GM18507 (cell line): ENCODE measurements around the gene LSM12.

Experiments
- DNase-seq: peaks from one replicate; pipeline ENCODE4 v3.0.0; 2011; ENCODE audit warnings: low read depth; ENCODE audit not compliant: insufficient read length; ENCODE audit errors: extremely low spot score
- FAIRE-seq: peaks from 2 replicates; lab custom pipeline; 2011; peaks lifted over from hg19 to GRCh38; lab: Jason Lieb, UNC

LSM12 gene

GRCh38 chr17:44097110-44097958 lies 30.9 kb upstream of the LSM12 start:
- no peak for DNase-seq
- no peak for FAIRE-seq

- no peak for DNase-seq
- FAIRE-seq, result no peak
Measured at GRCh38 chr17:44095647-44096496, 29.4 kb upstream of the LSM12 start.

DNA sequence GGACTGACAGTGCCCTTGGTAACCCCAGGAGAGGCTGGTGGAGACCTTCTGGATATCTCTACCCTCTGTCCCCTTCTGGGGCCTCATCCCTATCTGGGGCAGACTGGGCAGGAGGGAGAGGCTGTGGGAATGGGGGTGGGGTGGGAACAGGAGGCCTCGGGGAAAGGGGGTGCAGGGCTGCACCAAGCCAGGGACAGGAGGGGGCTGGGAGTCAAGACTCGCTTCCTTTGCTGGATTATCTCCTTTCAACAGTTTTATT lies 28.8 kb upstream of the LSM12 start:
- no peak for DNase-seq
- no peak for FAIRE-seq

- DNase-seq (no peak), FAIRE-seq (no peak)
Measured at GRCh38 chr17:44094701-44095387, 28.4 kb upstream of the LSM12 start.

DNA sequence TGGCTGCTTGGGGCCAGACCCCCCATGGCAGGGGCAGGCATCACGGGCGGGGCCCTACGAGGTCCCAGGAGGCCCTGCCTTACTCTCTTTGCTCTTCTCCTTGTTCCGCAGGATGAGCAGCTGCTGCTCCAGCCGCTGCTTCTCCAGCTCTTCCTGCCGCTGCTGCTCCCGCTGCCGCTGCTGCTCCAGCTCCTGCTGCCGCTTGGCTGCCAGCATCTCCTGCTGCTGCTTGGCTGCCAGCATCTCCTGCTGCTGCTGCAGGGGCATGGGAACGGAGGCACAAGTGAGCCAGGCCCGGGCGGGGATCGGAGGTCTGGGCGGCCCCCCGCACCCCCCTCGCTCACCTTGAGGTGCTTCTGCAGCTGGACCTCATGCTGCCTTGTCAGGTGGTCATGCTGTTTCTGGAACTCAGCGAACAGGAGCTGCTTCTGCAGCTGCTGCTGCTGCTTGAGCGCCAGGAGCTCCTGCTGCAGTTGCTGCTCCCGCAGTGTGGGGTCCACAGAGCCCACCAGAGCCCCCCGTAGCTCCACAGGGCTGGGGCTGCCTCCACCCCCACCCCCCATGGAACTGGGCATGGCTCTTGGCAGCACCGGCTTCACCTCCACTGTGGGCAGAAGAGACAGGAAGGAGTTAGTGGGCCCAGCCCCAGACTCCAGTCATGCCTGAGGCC lies 26.9 kb upstream of the LSM12 start:
- DNase-seq, result no peak
- no peak for FAIRE-seq

DNA sequence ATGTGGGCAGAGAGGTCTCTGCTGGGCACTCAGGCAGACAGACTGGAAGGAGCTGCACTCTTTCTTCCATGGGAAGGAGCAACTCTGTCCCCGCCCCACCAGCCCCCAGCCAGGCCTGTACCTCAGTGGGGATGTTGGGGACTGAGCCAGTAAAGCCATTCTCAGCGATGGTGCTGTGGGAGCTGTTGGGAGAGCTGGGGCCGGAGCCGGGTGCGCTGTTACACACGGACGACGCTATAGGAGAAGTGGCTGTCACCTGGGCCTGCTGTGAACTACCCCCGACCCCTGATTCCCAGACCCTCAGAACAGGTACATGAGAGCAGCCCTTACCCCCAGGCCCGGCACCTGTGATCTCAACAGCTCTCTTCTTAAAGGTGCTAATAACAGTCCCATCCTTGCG lies 25.6 kb upstream of the LSM12 start:
- DNase-seq (no peak), FAIRE-seq (no peak)

GRCh38 chr17:44091200-44091997 lies 24.9 kb upstream of the LSM12 start:
- FAIRE-seq, result no peak
- DNase-seq, result no peak

GRCh38 chr17:44088254-44088653 lies 21.8 kb upstream of the LSM12 start:
- DNase-seq (no peak), FAIRE-seq (no peak)

GRCh38 chr17:44087319-44087718 lies 20.8 kb upstream of the LSM12 start:
- DNase-seq (no peak), FAIRE-seq (no peak)

- FAIRE-seq (no peak), DNase-seq (no peak)
Measured at GRCh38 chr17:44086364-44087311, 20.2 kb upstream of the LSM12 start.

- DNase-seq, result no peak
- no peak for FAIRE-seq
Measured at GRCh38 chr17:44085908-44086307, 19.4 kb upstream of the LSM12 start.

- FAIRE-seq, result no peak
- no peak for DNase-seq
Measured at GRCh38 chr17:44084921-44085320, 18.4 kb upstream of the LSM12 start.

GRCh38 chr17:44084131-44084538 lies 17.7 kb upstream of the LSM12 start:
- DNase-seq, result no peak
- FAIRE-seq, result no peak

DNA sequence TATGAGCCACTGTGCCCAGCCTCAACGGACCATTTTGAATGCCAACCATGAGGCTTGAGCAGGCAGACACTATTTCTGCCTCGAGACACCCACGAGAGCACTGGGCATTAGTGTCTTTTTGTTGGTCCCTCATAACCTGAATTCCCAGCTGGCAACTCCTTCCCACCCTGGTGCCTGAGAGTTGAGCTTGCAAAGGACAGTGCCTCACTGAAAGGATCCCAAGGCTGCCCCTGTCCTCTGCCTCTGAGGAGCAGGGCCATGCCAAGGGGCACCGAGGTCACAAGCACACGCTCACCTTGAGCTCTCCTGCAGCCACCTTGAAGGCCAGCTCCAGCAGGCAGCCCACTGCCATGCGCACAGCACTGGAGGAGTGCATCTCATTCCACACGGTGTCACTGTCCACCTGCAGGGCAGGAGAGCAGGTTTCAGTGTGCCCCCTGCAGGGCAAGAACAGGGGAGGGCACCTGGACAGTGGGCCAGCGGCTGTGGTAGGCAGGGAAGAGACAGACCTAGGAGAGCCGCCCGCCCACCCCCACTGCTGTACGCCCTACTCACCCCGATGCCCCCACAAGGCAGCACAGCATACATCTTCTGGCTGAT lies 16.9 kb upstream of the LSM12 start:
- FAIRE-seq (no peak), DNase-seq (no peak)

- no peak for FAIRE-seq
- no peak for DNase-seq
Measured at GRCh38 chr17:44082256-44082927, 15.9 kb upstream of the LSM12 start.

DNA sequence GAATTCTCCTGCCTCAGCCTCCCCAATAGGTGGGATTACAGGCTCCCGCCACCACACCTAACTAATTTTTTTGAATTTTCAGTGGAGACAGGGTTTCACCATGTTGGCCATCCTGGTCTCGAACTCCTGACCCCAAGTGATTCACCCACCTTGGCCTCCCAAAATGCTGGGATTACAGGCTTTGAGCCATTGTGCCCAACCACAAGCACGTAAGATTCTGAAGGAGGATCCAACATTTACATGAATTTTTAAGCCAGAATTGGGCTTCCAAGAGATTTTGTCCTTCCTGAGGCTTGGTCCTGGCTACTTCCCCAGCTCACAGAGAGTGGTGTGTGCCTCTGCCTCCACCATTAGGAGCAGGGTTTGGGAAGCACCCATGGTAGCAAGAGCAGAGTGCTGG lies 15.2 kb upstream of the LSM12 start:
- FAIRE-seq (no peak), DNase-seq (no peak)
